Right lobe of liver (tissue), 6 donors: ENCODE data around the gene UBE2J1. TPM values are rescaled to one million over a fixed set of nuclear protein-coding genes. Genes with fewer than 3 reads are reported as not detected.

Experiments used
- ATAC-seq, 4 donors: fragments of 200-7000 bp; cut with Tn5 transposase; one replicate each; pipeline ENCODE4 v1.9.1; 2020; ENCODE audit warnings: mild to moderate bottlenecking in 4 of 4, moderate library complexity in 4 of 4
- DNase-seq, 3 donors: peaks; one replicate each; pipeline ENCODE4 v3.0.0-alpha.2; 2020
- H3K27ac ChIP-seq, 3 donors: fragments of 200-600 bp; one replicate each; pipeline ENCODE4 v1.8.0; 2022
- H3K27me3 ChIP-seq, 2 donors: fragments of 200-600 bp; one replicate each; pipeline ENCODE4 v1.8.0; 2022
- H3K36me3 ChIP-seq, 4 donors: fragments of 200-600 bp; sonication (generic) in 1 of 4; one replicate each; pipeline versions ENCODE4 v1.5.1 to v1.8.0; 2017 to 2022; ENCODE audit warnings: control low read depth in 1 of 4
- H3K4me1 ChIP-seq, 4 donors: fragments of 200-600 bp; sonication (generic) in 1 of 4; one replicate each; pipeline versions ENCODE4 v1.5.1 to v1.8.0; 2017 to 2022; ENCODE audit warnings: control low read depth in 1 of 4
- H3K4me3 ChIP-seq, 3 donors: fragments of 200-600 bp; one replicate each; pipeline ENCODE4 v1.8.0; 2022
- H3K9me3 ChIP-seq, 4 donors: fragments of 200-600 bp; sonication (generic) in 1 of 4; one replicate each; pipeline versions ENCODE4 v1.5.1 to v1.8.0; 2017 to 2022; ENCODE audit warnings: control low read depth in 1 of 4
- POLR2A ChIP-seq: fragments of 450-650 bp; IDR thresholded peaks from one replicate; pipeline ENCODE4 v1.6.1; 2017; ENCODE audit warnings: antibody characterized with exemption, mild to moderate bottlenecking
- WGBS: methylation state at CpG from one replicate; pipeline ENCODE4 v1.1.6; 2018; ENCODE audit warnings: low coverage, low lambda C conversion rate; ENCODE audit not compliant: insufficient coverage; ENCODE audit errors: missing lambda C conversion rate; 5-methylcytosine and 5-hydroxymethylcytosine counted together
- intact Hi-C, 2 donors: fragments of 100-400 bp; cut with DNase I; formaldehyde crosslinking; loops; one replicate each; pipeline versions ENCODE4 v1.11.2 to v1.14.1; 2022
- total RNA-seq, 6 experiments: library from RNA; depleted of rRNA in 2 of 6; stranded (reverse); fragments of >200 nt in 2 of 6; fragmentation: NEBNext Ultra II Directional in 3 of 6; extraction: Animal tissue kit (Norgen Biotek cat#: 25700) in 3 of 6; gene quantifications; one replicate each; pipeline versions ENCODE4 v1.1.0 to v1.2.4, GENCODE V29; 2016 to 2023
- TF ChIP-seq, protein P1 (sequence below), 4 donors: fragments of 200-600 bp in 3 of 4; fragments of 450-650 bp in 1 of 4; IDR thresholded peaks; one replicate each; pipeline versions ENCODE4 v1.5.1 to v1.8.0; 2016 to 2022; ENCODE audit warnings: antibody characterized with exemption in 4 of 4, mild to moderate bottlenecking in 2 of 4
- donor health status: DM: no; HTN: yes; CAD: no.
- donor health status: DM: no; HTN: no; CAD: no.
- donor health status: DM: no; HTN: no; CAD: no.
- donor health status: DM: no; HTN: yes; CAD: no.
- donor health status: DM: no; HTN: yes; CAD: no.

The UBE2J1 gene
- total RNA-seq, 6 experiments from 2014 or later, result 14.9 to 22.3 (median 19.7) TPM

DNA sequence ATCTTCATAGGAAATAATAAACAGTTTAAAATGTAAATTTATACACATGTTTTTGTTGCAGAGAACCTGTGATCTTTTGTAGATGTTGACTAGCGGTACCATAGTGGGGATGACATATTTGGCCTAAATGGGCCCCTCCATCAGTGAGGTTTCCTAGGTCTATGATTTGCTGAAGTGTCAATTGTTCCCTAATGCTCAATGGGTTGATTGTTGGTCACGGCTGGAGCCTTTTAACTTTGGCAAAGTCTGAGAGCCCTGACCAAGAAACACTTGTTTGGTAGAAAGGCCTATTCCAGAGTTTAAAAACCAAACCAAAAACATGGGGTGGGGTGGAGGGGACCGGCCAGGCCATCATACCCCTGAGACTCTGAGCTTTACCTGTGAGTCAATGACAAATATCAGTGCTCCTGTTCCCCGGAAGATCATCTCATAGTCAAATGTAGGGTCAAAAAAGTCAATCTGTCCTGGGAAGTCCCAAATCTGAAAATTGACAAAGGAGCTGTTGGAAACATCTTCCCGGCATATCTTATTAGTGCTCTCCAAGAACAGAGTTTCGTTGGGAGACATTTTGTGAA lies 34.5 kb upstream of the UBE2J1 start:
- Histone ChIP-seq H3K36me3 (no peaks in the 10 kb centered on the region), H3K4me3 (no peak overlapping the region), H3K4me1 (no peaks in the 10 kb centered on the region), H3K27ac (no peak overlapping the region), H3K27me3 (no peaks in the 10 kb centered on the region), H3K9me3 (no peaks in the 10 kb centered on the region)
- no peak for DNase-seq
- TF ChIP-seq POLR2A, result no peak
- TF ChIP-seq, protein P1, sequence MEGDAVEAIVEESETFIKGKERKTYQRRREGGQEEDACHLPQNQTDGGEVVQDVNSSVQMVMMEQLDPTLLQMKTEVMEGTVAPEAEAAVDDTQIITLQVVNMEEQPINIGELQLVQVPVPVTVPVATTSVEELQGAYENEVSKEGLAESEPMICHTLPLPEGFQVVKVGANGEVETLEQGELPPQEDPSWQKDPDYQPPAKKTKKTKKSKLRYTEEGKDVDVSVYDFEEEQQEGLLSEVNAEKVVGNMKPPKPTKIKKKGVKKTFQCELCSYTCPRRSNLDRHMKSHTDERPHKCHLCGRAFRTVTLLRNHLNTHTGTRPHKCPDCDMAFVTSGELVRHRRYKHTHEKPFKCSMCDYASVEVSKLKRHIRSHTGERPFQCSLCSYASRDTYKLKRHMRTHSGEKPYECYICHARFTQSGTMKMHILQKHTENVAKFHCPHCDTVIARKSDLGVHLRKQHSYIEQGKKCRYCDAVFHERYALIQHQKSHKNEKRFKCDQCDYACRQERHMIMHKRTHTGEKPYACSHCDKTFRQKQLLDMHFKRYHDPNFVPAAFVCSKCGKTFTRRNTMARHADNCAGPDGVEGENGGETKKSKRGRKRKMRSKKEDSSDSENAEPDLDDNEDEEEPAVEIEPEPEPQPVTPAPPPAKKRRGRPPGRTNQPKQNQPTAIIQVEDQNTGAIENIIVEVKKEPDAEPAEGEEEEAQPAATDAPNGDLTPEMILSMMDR (IDR thresholded peaks at IDR 0.05), result no peak
- intact Hi-C loops, result no loop called here
- ATAC-seq, result no peak
- WGBS, result 87% methylated on average over 6 of the region's 6 CpGs

DNA sequence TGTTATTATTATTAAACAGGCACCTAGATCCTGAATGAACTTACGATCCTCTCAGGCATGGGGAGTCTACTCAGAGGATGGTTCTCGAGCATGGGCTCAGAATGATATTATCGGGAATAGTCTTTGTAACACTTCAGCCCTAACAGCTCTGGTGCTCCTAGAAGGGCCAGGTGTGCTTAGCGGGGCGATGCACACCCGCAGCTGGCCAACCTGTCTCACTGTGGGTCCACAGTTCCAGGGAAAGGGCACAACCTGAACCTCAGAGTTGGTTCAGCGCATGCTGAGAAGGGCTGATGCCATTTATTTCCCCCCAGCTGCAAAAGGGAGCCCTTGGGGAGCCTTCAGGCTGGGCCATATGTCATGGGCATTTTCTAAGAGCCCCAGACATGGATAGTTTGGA lies 33.3 kb upstream of the UBE2J1 start:
- ATAC-seq (no peak), DNase-seq (no peak)
- Histone ChIP-seq H3K4me3 (no peak overlapping the region), H3K27ac (no peak overlapping the region), H3K4me1 (no peaks in the 10 kb centered on the region), H3K27me3 (no peaks in the 10 kb centered on the region), H3K9me3 (no peaks in the 10 kb centered on the region), H3K36me3 (no peaks in the 10 kb centered on the region)
- TF ChIP-seq, protein P1 (IDR thresholded peaks at IDR 0.05), result no peak
- no peak for TF ChIP-seq POLR2A
- intact Hi-C loops, result no loop called here
- WGBS, result 100% methylated on average over 3 of the region's 7 CpGs

DNA sequence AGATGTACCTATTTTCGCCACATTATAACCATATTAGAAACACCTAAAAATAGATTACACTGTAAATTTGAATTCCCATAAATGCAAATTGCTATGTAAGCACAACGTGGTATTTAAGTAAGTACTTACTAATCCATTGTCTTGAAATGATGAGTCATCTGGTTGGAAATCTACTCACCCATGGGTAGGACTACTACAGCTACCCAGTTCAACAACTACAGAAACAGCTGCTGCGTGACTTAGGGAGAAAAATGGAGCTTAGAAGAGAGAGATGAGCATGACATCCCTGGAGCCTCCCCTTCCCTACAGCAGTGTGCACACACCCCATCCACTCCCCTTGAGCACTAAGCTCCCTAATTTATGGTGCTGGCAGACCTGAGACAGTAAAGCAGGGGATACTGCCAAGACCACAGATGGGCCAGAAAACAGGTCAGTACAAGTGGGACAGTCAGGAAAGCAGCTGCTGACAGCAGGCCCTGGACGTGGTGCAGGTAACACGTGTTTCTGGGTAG lies 32.7 kb upstream of the UBE2J1 start:
- Histone ChIP-seq H3K36me3 (no peaks in the 10 kb centered on the region), H3K27ac (no peak overlapping the region), H3K4me3 (no peak overlapping the region), H3K4me1 (no peaks in the 10 kb centered on the region), H3K27me3 (no peaks in the 10 kb centered on the region), H3K9me3 (no peaks in the 10 kb centered on the region)
- intact Hi-C loops, result no loop called here
- TF ChIP-seq, protein P1 (IDR thresholded peaks at IDR 0.05), result no peak
- no peak for TF ChIP-seq POLR2A
- no peak for ATAC-seq
- DNase-seq, result no peak
- WGBS, result 83% methylated on average over 3 of the region's 5 CpGs

DNA sequence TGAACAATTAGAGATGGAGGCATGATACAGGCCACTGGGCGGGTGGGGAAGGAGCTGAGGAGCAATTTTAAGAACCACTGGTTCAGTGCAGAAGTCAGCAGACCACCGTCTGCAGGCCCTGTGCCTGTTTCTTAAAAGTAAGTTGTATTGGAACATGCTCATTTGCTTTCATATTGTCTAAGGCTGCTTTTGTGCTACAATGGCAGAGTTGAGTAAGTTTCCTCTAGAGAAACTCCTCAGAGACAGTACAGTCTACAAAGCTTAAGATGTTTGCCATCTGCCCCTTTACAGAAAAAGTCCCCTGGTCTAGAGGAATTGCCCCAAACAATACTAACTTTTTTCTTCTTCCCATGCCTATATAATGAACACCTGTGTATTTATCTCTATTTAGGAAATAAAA lies 28.5 kb upstream of the UBE2J1 start:
- TF ChIP-seq, protein P1 (IDR thresholded peaks at IDR 0.05), result no peak
- no peak for TF ChIP-seq POLR2A
- no peaks in the 10 kb centered on the region for H3K27me3 ChIP-seq
- 83% methylated on average over 1 of the region's 2 CpGs for WGBS

More for the DNA sequence above, 28.5 kb upstream of the UBE2J1 start:
- no peak for DNase-seq
- H3K27ac ChIP-seq, result no peak overlapping the region
- H3K4me3 ChIP-seq, result no peak overlapping the region
- no peaks in the 10 kb centered on the region for H3K9me3 ChIP-seq
- intact Hi-C loops, result no loop called here
- no peaks in the 10 kb centered on the region for H3K36me3 ChIP-seq
- no peak for ATAC-seq
- H3K4me1 ChIP-seq, result no peaks in the 10 kb centered on the region
